ENCODE measurements around the gene HOXC10. TPM values are rescaled to one million over a fixed set of nuclear protein-coding genes. Genes with fewer than 3 reads are reported as not detected.
A peak's percentile ranks its signal among the peaks of the same experiment; 100 is the strongest.

HOXC10 gene
- total RNA-seq, 6 experiments from 2014 or later: 0.33 to 1.4 (median 1.3) TPM; not detected in 1

- no peak for TF ChIP-seq CTCF (IDR thresholded peaks at IDR 0.05)
- H3K4me1 Mint-ChIP-seq (ENCODE audit: low read depth): peaks cover 16% of the 10 kb centered on the region
- H3K27ac Mint-ChIP-seq: no peak overlapping the region
- H3K4me3 Mint-ChIP-seq: no peak overlapping the region
- no peaks in the 10 kb centered on the region for H3K36me3 Mint-ChIP-seq (ENCODE audit: low read depth)
- peaks cover 68% of the 10 kb centered on the region for H3K27me3 Mint-ChIP-seq (ENCODE audit: insufficient read depth)
- H3K9me3 Mint-ChIP-seq: no peaks in the 10 kb centered on the region
- DNase-seq: no peak
Observed at GRCh38 chr12:53993162-53994008, 8.4 kb downstream of the HOXC10 start.

DNA sequence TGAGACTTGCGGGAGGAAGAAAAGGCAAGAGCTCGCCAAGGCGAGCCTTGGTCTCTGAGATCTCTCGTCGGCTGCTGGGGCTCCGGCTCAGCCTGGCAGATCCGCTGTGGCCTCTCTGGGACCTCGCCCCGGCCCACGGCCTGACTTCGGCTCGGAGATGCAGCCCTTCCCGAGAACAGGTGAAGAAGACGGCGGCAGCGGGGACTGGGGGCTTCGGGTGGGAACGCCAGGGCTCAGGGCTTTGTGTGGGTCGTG lies 9.0 kb downstream of the HOXC10 start:
- H3K27me3 Mint-ChIP-seq (ENCODE audit: insufficient read depth): peaks cover 68% of the 10 kb centered on the region

DNA sequence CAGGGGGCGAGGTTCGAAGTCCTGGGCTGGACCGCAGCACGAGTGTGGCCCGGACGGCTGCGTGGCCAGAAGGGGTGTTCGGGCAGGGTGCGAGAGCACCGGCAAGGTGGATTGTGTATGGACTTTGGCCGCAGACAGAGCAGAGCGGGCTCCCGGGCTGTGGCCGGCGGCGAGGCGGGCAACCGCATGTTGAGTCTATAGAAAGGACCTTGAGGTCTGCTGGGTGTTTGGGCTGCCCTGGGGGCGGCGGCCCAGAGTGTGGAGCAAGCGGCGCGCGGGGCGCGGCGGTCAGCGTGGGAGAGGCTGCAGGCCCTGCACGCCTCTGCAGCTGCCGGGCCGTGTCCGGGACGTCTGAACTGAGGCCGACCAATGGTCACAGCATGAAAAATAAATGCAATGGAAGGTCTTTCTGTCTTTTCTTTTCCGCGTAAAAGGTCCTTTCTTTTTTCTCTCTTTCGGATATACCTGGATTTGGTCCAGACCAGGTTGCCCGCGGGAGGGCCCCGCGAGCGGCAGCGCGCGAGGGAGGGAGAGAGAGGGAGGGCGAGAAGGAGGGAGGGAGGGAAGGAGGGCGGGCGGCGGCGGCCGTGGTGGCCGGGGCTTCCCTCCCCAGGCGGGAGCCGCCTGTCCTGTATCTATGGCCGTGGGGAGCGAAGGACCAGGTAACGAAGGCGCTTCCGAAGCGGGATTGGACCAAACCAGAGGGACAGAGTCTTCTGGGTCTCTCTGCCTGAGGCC lies 9.5 kb downstream of the HOXC10 start:
- Mint-ChIP-seq H3K36me3 (ENCODE audit: low read depth) (no peaks in the 10 kb centered on the region), H3K4me3 (no peak overlapping the region), H3K27ac (no peak overlapping the region), H3K27me3 (ENCODE audit: insufficient read depth) (peaks cover 67% of the 10 kb centered on the region), H3K9me3 (no peaks in the 10 kb centered on the region), H3K4me1 (ENCODE audit: low read depth) (peaks cover 11% of the 10 kb centered on the region)
- no peak for TF ChIP-seq CTCF (IDR thresholded peaks at IDR 0.05)
- no peak for DNase-seq

More for the DNA sequence above, 9.0 kb downstream of the HOXC10 start:
- no peak overlapping the region for H3K27ac Mint-ChIP-seq
- DNase-seq: no peak
- H3K4me1 Mint-ChIP-seq (ENCODE audit: low read depth): peaks cover 16% of the 10 kb centered on the region
- H3K36me3 Mint-ChIP-seq (ENCODE audit: low read depth): no peaks in the 10 kb centered on the region
- H3K4me3 Mint-ChIP-seq: no peak overlapping the region
- no peaks in the 10 kb centered on the region for H3K9me3 Mint-ChIP-seq
- TF ChIP-seq CTCF (IDR thresholded peaks at IDR 0.05): no peak

DNA sequence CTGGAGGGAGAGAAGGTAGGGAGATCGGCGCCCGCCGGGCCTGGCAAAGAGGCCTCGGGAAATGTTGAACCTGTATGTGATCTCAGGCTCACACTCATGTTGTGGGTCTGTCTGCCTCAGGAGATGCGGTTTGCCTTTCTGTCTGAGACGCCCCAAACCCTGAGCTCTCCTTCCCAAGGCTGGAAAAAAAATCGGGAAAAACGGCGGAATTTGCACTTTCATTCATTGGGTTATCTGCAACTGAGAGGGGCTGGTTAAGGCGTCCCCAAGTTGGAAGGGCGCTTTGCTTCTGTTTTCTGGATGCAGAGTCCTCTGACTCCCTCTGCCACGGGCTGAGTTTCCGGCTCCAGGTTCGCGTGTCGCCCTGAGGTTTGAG lies 10.0 kb downstream of the HOXC10 start:
- no peak for DNase-seq
- no peak for TF ChIP-seq CTCF (IDR thresholded peaks at IDR 0.05)
- H3K36me3 Mint-ChIP-seq (ENCODE audit: low read depth): no peaks in the 10 kb centered on the region
- H3K27me3 Mint-ChIP-seq (ENCODE audit: insufficient read depth): peaks cover 67% of the 10 kb centered on the region
- no peaks in the 10 kb centered on the region for H3K9me3 Mint-ChIP-seq
- no peak overlapping the region for H3K27ac Mint-ChIP-seq
- H3K4me3 Mint-ChIP-seq: no peak overlapping the region; the same call in 1 of the 2 replicates
- H3K4me1 Mint-ChIP-seq (ENCODE audit: low read depth): peaks cover 6% of the 10 kb centered on the region; the same call in 1 of the 2 replicates

- H3K27ac Mint-ChIP-seq: no peak overlapping the region
- H3K36me3 Mint-ChIP-seq (ENCODE audit: low read depth): no peaks in the 10 kb centered on the region
- no peaks in the 10 kb centered on the region; the same call in 1 of the 2 replicates for H3K4me1 Mint-ChIP-seq (ENCODE audit: low read depth)
- no peaks in the 10 kb centered on the region for H3K9me3 Mint-ChIP-seq
- peak overlapping the region; percentile 41; the same call in 1 of the 2 replicates for H3K4me3 Mint-ChIP-seq
- no peak for TF ChIP-seq CTCF (IDR thresholded peaks at IDR 0.05)
- peaks cover 69% of the 10 kb centered on the region for H3K27me3 Mint-ChIP-seq (ENCODE audit: insufficient read depth)
- no peak for DNase-seq
Observed at GRCh38 chr12:53995378-53996239, 10.7 kb downstream of the HOXC10 start.

Measured in HFFc6 (cell line).